K562 (cell line): ENCODE data around the gene DLK1. TPM values are rescaled to one million over a fixed set of nuclear protein-coding genes. Genes with fewer than 3 reads are reported as not detected.
A peak's percentile ranks its signal among the peaks of the same experiment; 100 is the strongest.

ENCODE experiments used
- ATAC-seq: fragments of 200-7000 bp; cut with Tn5 transposase; 3 replicates; pipeline ENCODE4 v1.9.1; 2020; ENCODE audit warnings: moderate library complexity
- BruUV-seq: library from RNA; stranded (reverse); fragments of 400-500 nt; replicated peaks from 2 replicates; lab custom pipeline; 2021; lab: Mats Ljungman, UMichigan
- CTCF ChIA-PET: fragments of 300-600 bp; formaldehyde crosslinking; extraction: SDS; loops from one replicate; lab custom pipeline; 2021; ENCODE audit warnings: low intra/inter-chr PET ratio; lab: Yijun Ruan, JAX
- POLR2A ChIA-PET: fragments of 300-600, 350-650 bp; sonication (Branson Sonifier 250); formaldehyde crosslinking; extraction: SDS; loops from one replicate; lab custom pipeline; 2021; ENCODE audit warnings: antibody characterized with exemption, inconsistent platforms; lab: Yijun Ruan, JAX
- DNase-seq, 4 experiments: peaks; one replicate each; pipeline versions ENCODE4 v3.0.0 to v3.0.0-alpha.2; 2011 to 2018; ENCODE audit warnings: low spot score in 3 of 4, mixed read lengths in 3 of 4; ENCODE audit errors: extremely low read depth in 1 of 4
- FAIRE-seq: peaks from 2 replicates; lab custom pipeline; 2011; peaks lifted over from hg19 to GRCh38; lab: Jason Lieb, UNC
- H2AFZ ChIP-seq: 2 replicates; pipeline ENCODE4 v1.6.0; 2011; ENCODE audit warnings: low read depth, low read length, control low read depth, inconsistent platforms
- H3K27ac ChIP-seq: fragments of 200-600 bp; 3 replicates; pipeline ENCODE4 v1.8.0; 2011; ENCODE audit warnings: low read depth, mild to moderate bottlenecking, control low read depth, inconsistent platforms, low read length, moderate library complexity, mixed read lengths; ENCODE audit errors: extremely low read depth
- H3K27me3 ChIP-seq, 2 experiments: fragments of 300-600 bp in 1 of 2; 2 replicates in 1 of 2; 3 replicates in 1 of 2; pipeline versions ENCODE4 v1.6.0 to v1.8.0; 2011; ENCODE audit warnings: inconsistent platforms in 2 of 2, low read length in 2 of 2, mild to moderate bottlenecking in 1 of 2, mixed read lengths in 1 of 2, moderate library complexity in 1 of 2; ENCODE audit not compliant: control insufficient read depth in 2 of 2, insufficient read depth in 2 of 2
- H3K36me3 ChIP-seq: fragments of 300-600 bp; 3 replicates; pipeline ENCODE4 v1.8.0; 2011; ENCODE audit warnings: mild to moderate bottlenecking, low read length, inconsistent platforms; ENCODE audit not compliant: control insufficient read depth, insufficient read depth
- H3K4me1 ChIP-seq, 2 experiments: fragments of 200-600 bp in 1 of 2; replicated peaks in 1 of 2; 2 replicates in 1 of 2; 3 replicates in 1 of 2; pipeline versions ENCODE4 v1.5.1 to v1.8.0; 2011; ENCODE audit warnings: inconsistent platforms in 2 of 2, low read length in 2 of 2, mild to moderate bottlenecking in 1 of 2, mixed read lengths in 1 of 2, moderate library complexity in 1 of 2; ENCODE audit not compliant: control insufficient read depth in 2 of 2, insufficient read depth in 2 of 2
- H3K4me2 ChIP-seq: 2 replicates; pipeline ENCODE4 v1.6.1; 2011; ENCODE audit warnings: low read length, control low read depth, inconsistent platforms, mixed read lengths; ENCODE audit not compliant: insufficient read depth
- H3K4me3 ChIP-seq: fragments of 200-600 bp; sonication (generic), shearing (Covaris generic); 2 replicates; pipeline ENCODE4 v1.5.1; 2016; ENCODE audit warnings: control low read depth, inconsistent platforms
- H3K79me2 ChIP-seq: fragments of 200-600 bp; 3 replicates; pipeline ENCODE4 v1.8.0; 2011; ENCODE audit warnings: low read length, inconsistent platforms; ENCODE audit not compliant: control insufficient read depth, insufficient read depth
- H3K9ac ChIP-seq, 2 experiments: 2 replicates each; pipeline versions ENCODE4 v1.6.0 to v1.6.1; 2011; ENCODE audit warnings: low read depth in 2 of 2, low read length in 2 of 2, control low read depth in 1 of 2, inconsistent platforms in 1 of 2, mild to moderate bottlenecking in 1 of 2, mixed read lengths in 1 of 2; ENCODE audit not compliant: insufficient read depth in 1 of 2
- H3K9me1 ChIP-seq: one replicate; pipeline ENCODE4 v1.6.0; 2011; ENCODE audit warnings: inconsistent platforms, mild to moderate bottlenecking, low read length, moderate library complexity; ENCODE audit not compliant: control insufficient read depth, insufficient read depth
- H3K9me3 ChIP-seq: replicated peaks from 2 replicates; pipeline ENCODE4 v1.5.1; 2011; ENCODE audit warnings: low read depth, low read length, inconsistent platforms; ENCODE audit not compliant: control insufficient read depth, insufficient read depth
- H4K20me1 ChIP-seq: replicated peaks from 2 replicates; pipeline ENCODE4 v1.6.1; 2011; ENCODE audit warnings: low read length, inconsistent platforms, mixed read lengths; ENCODE audit not compliant: control insufficient read depth, insufficient read depth
- GABPB2 ChIP-seq: fragments of 250-450 bp; sonication (Bioruptor Pico); conservative IDR thresholded peaks from 2 replicates; pipeline ENCODE4 v1.5.1; 2021; ENCODE audit warnings: mild to moderate bottlenecking
- PHB ChIP-seq: fragments of 250-450 bp; sonication (Bioruptor Pico); IDR thresholded peaks from 2 replicates; pipeline ENCODE4 v1.5.0; 2021
- PHF8 ChIP-seq: fragments of 200-600 bp; sonication (generic); IDR thresholded peaks from 2 replicates; pipeline ENCODE4 v1.6.1; 2012; ENCODE audit warnings: mixed run types, mild to moderate bottlenecking, inconsistent platforms, low read length, moderate library complexity, borderline replicate concordance
- SMAD1 ChIP-seq: fragments of 150-350 bp; IDR thresholded peaks from 2 replicates; pipeline ENCODE4 v1.6.1; 2014; ENCODE audit warnings: low read length, low read depth; ENCODE audit not compliant: partially characterized antibody
- SP1 ChIP-seq: sonication (generic); formaldehyde crosslinking; IDR thresholded peaks from 2 replicates; pipeline ENCODE4 v1.8.1; 2022; ENCODE audit warnings: mild to moderate bottlenecking, missing genetic modification reagents
- ZNF668 ChIP-seq: fragments of 250-450 bp; sonication (Bioruptor Pico); IDR thresholded peaks from 2 replicates; pipeline ENCODE4 v1.8.0; 2022; ENCODE audit warnings: mild to moderate bottlenecking, inconsistent platforms
- ZNF764 ChIP-seq: fragments of 250-450 bp; sonication (Bioruptor Pico); IDR thresholded peaks from 2 replicates; pipeline ENCODE4 v1.4.0; 2020; ENCODE audit warnings: low read depth, mild to moderate bottlenecking, moderate library complexity
- WGBS: fragments of 100-300 bp; shearing (Covaris generic); methylation state at CpG from one replicate; pipeline ENCODE4 v1.1.6; 2016; ENCODE audit warnings: low coverage, mixed read lengths; ENCODE audit not compliant: insufficient coverage; ENCODE audit errors: missing lambda C conversion rate; 5-methylcytosine and 5-hydroxymethylcytosine counted together
- in situ Hi-C: fragments of 300-500 bp; cut with MboI; formaldehyde crosslinking; loops from 4 replicates; pipeline ENCODE4 v1.15.0; 2018; ENCODE audit warnings: inconsistent platforms, mixed read lengths
- intact Hi-C: fragments of 100-400 bp; cut with micrococcal nuclease; formaldehyde crosslinking; loops from 2 replicates; pipeline ENCODE4 v1.14.2; 2022
- polyA plus RNA-seq, 8 experiments: library from polyadenylated mRNA; depleted of rRNA in 4 of 8; stranded (reverse) in 5 of 8; unstranded in 3 of 8; fragments of >200 nt; fragmentation: Nextera tagmentation in 2 of 8; fragmentation: Illumina TruSeq in 1 of 8; extraction: Ambion mirVana in 2 of 8; extraction: Trizol in 1 of 8; gene quantifications; 2 replicates each; pipeline versions ENCODE4 v1.2.1 to v1.2.3, GENCODE V29; 2011 to 2014; ENCODE audit warnings: inconsistent platforms in 1 of 8, missing spikeins in 1 of 8
- total RNA-seq, 7 experiments: library from RNA; depleted of rRNA in 6 of 7; stranded (reverse); fragments of >200 nt in 6 of 7; fragmentation: Illumina TruSeq in 2 of 7; extraction: Trizol in 2 of 7; gene quantifications; 2 replicates each; pipeline versions ENCODE4 v1.2.1 to v1.2.3, GENCODE V29; 2011 to 2021; ENCODE audit warnings: low replicate concordance in 1 of 7
- TF ChIP-seq, protein P1 (sequence below): fragments of 250-450 bp; sonication (Bioruptor Pico); IDR thresholded peaks from 2 replicates; pipeline ENCODE4 v1.5.0; 2022; ENCODE audit warnings: mild to moderate bottlenecking

The DLK1 gene
- total and polyA plus RNA-seq, 9 of the 15 experiments (the other 6 are each of a cell fraction or from before 2014, with no cell fraction given), result 4.4 to 97.2 (median 15.3) TPM

DNA sequence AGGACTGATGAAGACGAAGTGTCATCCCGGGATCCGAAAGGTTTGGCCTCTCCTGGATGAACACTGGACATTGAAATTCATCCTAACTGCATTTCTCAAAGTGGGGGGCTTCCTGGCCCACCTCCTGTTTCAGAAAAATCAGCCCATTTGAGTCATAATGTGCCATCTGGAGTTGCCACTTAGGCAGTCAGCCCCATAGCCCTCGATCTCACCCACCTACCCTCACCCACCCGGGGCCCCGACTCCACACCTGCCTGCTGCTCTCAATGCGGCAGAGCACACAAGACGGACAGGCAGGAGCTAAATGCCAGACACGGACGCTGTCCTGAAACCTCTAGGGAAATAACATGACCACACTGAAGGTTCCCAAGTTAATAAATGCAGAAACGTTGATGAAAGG is 12.6 kb downstream of the DLK1 start:
- Histone ChIP-seq H3K4me1 (peaks cover 0 to 24% of the 10 kb centered on the region in 2 experiments; a peak in 2 of 5 replicates), H3K27ac (no peak overlapping the region), H3K4me2 (no peak overlapping the region), H4K20me1 (no peaks in the 10 kb centered on the region), H3K9ac (no peak overlapping the region), H3K27me3 (no peaks in the 10 kb centered on the region), H3K4me3 (no peak overlapping the region), H2AFZ (0 out of 2 replicates have a peak overlapping the region, but pooled peaks have one; percentile 24), H3K36me3 (no peaks in the 10 kb centered on the region), H3K79me2 (no peaks in the 10 kb centered on the region), H3K9me1 (no peaks in the 10 kb centered on the region), H3K9me3 (no peaks in the 10 kb centered on the region)
- ATAC-seq (no peak), FAIRE-seq (no peak), DNase-seq (no peak)
- no peak for TF ChIP-seq ZNF668 (CRISPR knock-in tag)
- TF ChIP-seq PHB (CRISPR knock-in tag), result no peak
- TF ChIP-seq PHF8, result no peak
- TF ChIP-seq GABPB2 (CRISPR knock-in tag), result no peak
- TF ChIP-seq SMAD1, result no peak
- no peak for TF ChIP-seq SP1 (CRISPR knock-in tag)
- no peak for TF ChIP-seq ZNF764 (CRISPR knock-in tag)
- TF ChIP-seq, protein P1, sequence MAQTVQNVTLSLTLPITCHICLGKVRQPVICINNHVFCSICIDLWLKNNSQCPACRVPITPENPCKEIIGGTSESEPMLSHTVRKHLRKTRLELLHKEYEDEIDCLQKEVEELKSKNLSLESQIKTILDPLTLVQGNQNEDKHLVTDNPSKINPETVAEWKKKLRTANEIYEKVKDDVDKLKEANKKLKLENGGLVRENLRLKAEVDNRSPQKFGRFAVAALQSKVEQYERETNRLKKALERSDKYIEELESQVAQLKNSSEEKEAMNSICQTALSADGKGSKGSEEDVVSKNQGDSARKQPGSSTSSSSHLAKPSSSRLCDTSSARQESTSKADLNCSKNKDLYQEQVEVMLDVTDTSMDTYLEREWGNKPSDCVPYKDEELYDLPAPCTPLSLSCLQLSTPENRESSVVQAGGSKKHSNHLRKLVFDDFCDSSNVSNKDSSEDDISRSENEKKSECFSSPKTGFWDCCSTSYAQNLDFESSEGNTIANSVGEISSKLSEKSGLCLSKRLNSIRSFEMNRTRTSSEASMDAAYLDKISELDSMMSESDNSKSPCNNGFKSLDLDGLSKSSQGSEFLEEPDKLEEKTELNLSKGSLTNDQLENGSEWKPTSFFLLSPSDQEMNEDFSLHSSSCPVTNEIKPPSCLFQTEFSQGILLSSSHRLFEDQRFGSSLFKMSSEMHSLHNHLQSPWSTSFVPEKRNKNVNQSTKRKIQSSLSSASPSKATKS (CRISPR knock-in tag), result no peak
- POLR2A ChIA-PET, result no interaction called here
- intact Hi-C loops (no loop called here), in situ Hi-C loops (no loop called here)
- CTCF ChIA-PET, result no interaction called here
- no TSS peak for BruUV-seq
- 43% methylated on average over 6 of the region's 11 CpGs for WGBS
